Body of pancreas (tissue), 4 donors: ENCODE measurements around the gene DEDD. TPM values are rescaled to one million over a fixed set of nuclear protein-coding genes. Genes with fewer than 3 reads are reported as not detected.
A peak's percentile ranks its signal among the peaks of the same experiment; 100 is the strongest.

Experiments used
- ATAC-seq: fragments of 150-250 bp; one replicate; pipeline ENCODE4 v1.9.1; 2016
- DNase-seq, 4 donors: peaks; one replicate each; pipeline ENCODE4 v3.0.0-alpha.2; 2019
- H3K27ac ChIP-seq, 4 donors: fragments of 200-600 bp; sonication (generic); 1 replicate in 3 of 4; 2 replicates in 1 of 4; pipeline versions ENCODE4 v1.5.1 to v1.6.1; 2016 to 2019; ENCODE audit warnings: mild to moderate bottlenecking in 1 of 4, mixed read lengths in 1 of 4, moderate library complexity in 1 of 4
- H3K27me3 ChIP-seq, 2 donors: fragments of 200-600 bp; sonication (generic); one replicate each; pipeline ENCODE4 v1.6.0; 2016; ENCODE audit warnings: mild to moderate bottlenecking in 1 of 2
- H3K36me3 ChIP-seq, 2 donors: fragments of 200-600 bp; sonication (generic); replicated peaks in 1 of 2; 2 replicates each; pipeline ENCODE4 v1.5.1; 2016; ENCODE audit warnings: low read depth in 2 of 2; ENCODE audit not compliant: insufficient read depth in 1 of 2
- H3K4me1 ChIP-seq: fragments of 200-600 bp; sonication (generic); one replicate; pipeline ENCODE4 v1.6.0; 2016
- H3K4me3 ChIP-seq, 2 donors: fragments of 200-600 bp; sonication (generic); 1 replicate in 1 of 2; 2 replicates in 1 of 2; pipeline ENCODE4 v1.5.1; 2016 to 2019
- H3K9me3 ChIP-seq, 3 donors: fragments of 200-600 bp; sonication (generic); 1 replicate in 2 of 3; 2 replicates in 1 of 3; pipeline ENCODE4 v1.5.1; 2016
- POLR2A ChIP-seq, 3 donors: fragments of 450-650 bp; IDR thresholded peaks; one replicate each; pipeline ENCODE4 v1.6.1; 2016; ENCODE audit warnings: antibody characterized with exemption in 3 of 3, mild to moderate bottlenecking in 2 of 3
- WGBS, 2 donors: methylation state at CpG; one replicate each; pipeline ENCODE4 v1.1.5; 2017; 5-methylcytosine and 5-hydroxymethylcytosine counted together
- intact Hi-C: fragments of 100-400 bp; cut with DNase I; formaldehyde crosslinking; loops from one replicate; pipeline ENCODE4 v1.15.1; 2023
- total RNA-seq, 2 donors: library from RNA; depleted of rRNA; stranded (reverse); fragments of >200 nt; gene quantifications; one replicate each; pipeline ENCODE4 v1.1.0, GENCODE V29; 2016
- TF ChIP-seq, protein P1 (sequence below), 7 experiments: fragments of 450-650 bp in 4 of 7; fragments of 200-600 bp in 3 of 7; sonication (generic) in 3 of 7; IDR thresholded peaks; one replicate each; pipeline ENCODE4 v1.5.1; 2016 to 2019; ENCODE audit warnings: antibody characterized with exemption in 7 of 7

Gene DEDD
- total RNA-seq, 2 donors from 2014 or later, result 12.9 to 15.8 TPM

DNA sequence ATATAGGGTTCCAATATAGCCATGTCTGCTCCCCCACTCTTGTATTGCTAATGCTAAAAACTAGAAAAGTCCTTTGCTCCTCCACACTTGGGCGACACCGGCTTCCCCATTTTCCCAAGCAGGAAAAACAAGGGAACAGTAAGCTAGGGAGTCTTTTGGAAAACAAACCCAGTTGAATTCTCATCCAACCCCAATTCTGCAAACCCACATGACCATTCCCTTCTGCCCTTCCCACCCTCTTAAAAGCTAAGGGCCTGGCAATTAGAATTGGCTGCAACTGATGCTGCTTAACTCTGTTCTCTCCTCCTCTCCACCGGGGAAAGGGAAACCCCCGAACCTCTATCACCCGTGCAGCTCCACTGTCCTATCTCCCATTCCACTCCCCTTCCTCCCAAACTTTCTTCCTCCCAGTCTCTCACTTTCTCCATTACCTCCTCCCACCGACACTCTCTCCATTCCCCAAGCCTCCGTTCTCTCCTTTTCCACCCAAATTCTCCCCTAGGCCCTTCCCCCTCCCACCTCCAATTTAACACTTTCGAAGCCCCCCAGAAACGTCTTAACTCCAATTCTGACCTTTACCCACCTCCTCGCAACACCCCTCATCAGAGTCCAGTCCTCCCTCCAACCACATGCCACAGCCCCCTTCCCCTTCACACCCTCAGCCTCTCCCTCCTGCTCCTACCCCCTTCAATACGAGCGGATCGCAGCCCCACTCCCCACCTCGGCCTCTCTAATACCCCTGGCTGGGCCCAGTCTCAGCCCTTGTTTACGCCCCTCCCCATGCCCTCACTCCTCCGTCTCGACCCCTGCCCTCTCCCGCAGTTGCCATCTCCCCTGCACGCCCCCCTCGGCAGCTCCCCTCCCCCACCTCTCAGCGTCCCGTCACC lies 701 bp downstream of the DEDD start:
- Histone ChIP-seq H3K4me1 (peaks cover 42% of the 10 kb centered on the region), H3K4me3 (peak overlapping the region; percentile 66 to 91), H3K9me3 (no peaks in the 10 kb centered on the region), H3K27me3 (no peaks in the 10 kb centered on the region), H3K27ac (peak overlapping the region; percentile 88 to 95 (median 91)), H3K36me3 (peaks cover 0 to 1% of the 10 kb centered on the region in 2 donors)
- no peak for TF ChIP-seq POLR2A (IDR thresholded peaks at IDR 0.05)
- TF ChIP-seq, protein P1, sequence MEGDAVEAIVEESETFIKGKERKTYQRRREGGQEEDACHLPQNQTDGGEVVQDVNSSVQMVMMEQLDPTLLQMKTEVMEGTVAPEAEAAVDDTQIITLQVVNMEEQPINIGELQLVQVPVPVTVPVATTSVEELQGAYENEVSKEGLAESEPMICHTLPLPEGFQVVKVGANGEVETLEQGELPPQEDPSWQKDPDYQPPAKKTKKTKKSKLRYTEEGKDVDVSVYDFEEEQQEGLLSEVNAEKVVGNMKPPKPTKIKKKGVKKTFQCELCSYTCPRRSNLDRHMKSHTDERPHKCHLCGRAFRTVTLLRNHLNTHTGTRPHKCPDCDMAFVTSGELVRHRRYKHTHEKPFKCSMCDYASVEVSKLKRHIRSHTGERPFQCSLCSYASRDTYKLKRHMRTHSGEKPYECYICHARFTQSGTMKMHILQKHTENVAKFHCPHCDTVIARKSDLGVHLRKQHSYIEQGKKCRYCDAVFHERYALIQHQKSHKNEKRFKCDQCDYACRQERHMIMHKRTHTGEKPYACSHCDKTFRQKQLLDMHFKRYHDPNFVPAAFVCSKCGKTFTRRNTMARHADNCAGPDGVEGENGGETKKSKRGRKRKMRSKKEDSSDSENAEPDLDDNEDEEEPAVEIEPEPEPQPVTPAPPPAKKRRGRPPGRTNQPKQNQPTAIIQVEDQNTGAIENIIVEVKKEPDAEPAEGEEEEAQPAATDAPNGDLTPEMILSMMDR (IDR thresholded peaks at IDR 0.05), result no peak
- no peak for ATAC-seq
- intact Hi-C loops, result no loop called here
- 1 to 3% methylated on average over 20 to 22 of the region's 22 CpGs for WGBS, 2 donors
- DNase-seq, result no peak

DNA sequence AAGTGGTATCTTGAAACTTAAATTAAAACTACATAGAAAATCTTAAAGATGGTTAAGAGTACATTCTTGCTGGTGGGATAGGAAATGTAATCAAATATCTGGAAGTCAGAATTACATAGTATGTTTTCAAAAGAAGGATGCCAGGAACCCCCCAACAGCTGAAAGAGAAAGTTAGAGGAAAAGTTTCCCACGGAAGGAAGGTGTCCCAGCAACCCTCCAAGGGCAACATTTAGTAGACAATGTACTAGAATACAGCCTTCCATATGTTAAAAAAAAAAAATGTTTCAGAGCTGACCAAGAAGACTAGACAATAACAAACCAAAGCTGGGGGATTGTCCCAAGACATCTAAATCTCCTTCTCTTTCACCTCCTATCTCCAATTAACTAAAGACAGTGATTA lies 2.2 kb downstream of the DEDD start:
- H3K27ac ChIP-seq, result no peak overlapping the region
- ATAC-seq (no peak), DNase-seq (no peak)
- intact Hi-C loops, result no loop called here
- no peaks in the 10 kb centered on the region for H3K9me3 ChIP-seq
- peaks cover 42% of the 10 kb centered on the region for H3K4me1 ChIP-seq
- TF ChIP-seq, protein P1 (IDR thresholded peaks at IDR 0.05), result no peak
- no peak for TF ChIP-seq POLR2A (IDR thresholded peaks at IDR 0.05)
- H3K4me3 ChIP-seq, result no peak overlapping the region
- H3K27me3 ChIP-seq, result no peaks in the 10 kb centered on the region
- H3K36me3 ChIP-seq, result peaks cover 0 to 3% of the 10 kb centered on the region in 2 donors
- WGBS, 2 donors, result 38 to 54% methylated on average over 1 of the region's 1 CpG

DNA sequence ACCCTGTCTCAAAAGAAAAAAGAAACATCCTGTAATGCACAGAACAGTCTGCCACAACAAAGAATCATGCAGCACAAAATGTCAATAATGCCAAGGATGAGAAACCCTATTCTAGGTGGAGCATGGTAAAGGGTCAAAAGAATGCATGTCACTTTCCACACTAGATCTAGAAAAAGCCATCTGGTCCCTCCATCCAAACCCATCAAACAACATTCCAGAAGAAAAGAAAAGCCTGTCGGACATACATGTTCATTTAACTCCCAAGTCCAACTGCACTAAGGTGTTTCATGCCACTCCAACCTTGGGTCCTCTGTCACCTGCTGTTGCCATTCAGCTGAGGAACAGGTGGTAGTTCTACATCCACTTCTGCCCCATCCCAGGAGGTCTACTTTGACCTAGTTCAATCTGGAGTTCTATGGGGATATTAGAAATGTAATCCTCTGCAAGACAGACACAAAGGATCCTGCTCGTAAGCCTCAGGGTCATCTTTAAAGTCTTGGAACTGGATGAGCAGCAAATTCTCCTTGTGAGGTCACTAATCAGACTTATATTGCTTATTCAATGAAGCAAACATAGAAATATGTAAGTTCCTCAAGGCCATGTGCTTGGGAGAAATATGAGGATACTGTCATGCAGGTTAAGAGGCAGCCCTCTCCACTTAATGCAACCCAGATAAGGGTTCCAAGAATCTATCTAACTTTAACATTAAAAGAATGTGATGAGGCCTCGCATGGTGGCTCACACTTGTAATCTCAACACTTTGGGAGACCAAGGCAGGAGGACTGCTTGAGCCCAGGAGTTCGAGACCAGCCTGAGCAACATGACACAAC lies 3.7 kb downstream of the DEDD start:
- H3K27ac ChIP-seq, result no peak overlapping the region

DNA sequence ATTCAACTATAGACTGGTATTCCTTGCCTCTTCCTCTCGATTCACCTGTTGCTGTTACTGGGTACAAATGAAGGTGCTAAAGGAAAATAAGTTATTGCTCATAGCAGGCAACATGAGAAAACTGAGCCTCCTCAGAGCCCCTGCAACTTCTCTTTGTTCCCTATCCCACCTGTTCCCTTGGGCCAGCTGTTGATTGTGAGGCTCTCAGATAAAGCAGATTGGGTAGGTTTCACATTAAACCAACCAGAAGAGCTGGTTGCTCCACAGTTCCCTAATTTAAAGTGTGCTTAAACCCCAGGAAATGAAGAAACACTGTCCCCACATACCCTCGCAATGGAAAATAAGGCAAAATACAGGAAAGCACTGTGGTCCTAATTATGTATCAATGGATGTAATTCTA lies 4.8 kb downstream of the DEDD start:
- DNase-seq (no peak), ATAC-seq (no peak)
- Histone ChIP-seq H3K4me1 (peaks cover 26% of the 10 kb centered on the region), H3K36me3 (peaks cover 0 to 18% of the 10 kb centered on the region in 2 donors), H3K9me3 (no peaks in the 10 kb centered on the region), H3K4me3 (no peak overlapping the region), H3K27me3 (no peaks in the 10 kb centered on the region), H3K27ac (no peak overlapping the region)
- intact Hi-C loops, result no loop called here
- TF ChIP-seq POLR2A (IDR thresholded peaks at IDR 0.05), result no peak
- TF ChIP-seq, protein P1 (IDR thresholded peaks at IDR 0.05), result no peak
- 76 to 92% methylated on average over 2 of the region's 2 CpGs for WGBS, 2 donors

More for the DNA sequence above, 3.7 kb downstream of the DEDD start:
- no peaks in the 10 kb centered on the region for H3K27me3 ChIP-seq
- TF ChIP-seq POLR2A (IDR thresholded peaks at IDR 0.05), result no peak
- TF ChIP-seq, protein P1 (IDR thresholded peaks at IDR 0.05), result no peak
- H3K4me3 ChIP-seq, result no peak overlapping the region
- peaks cover 31% of the 10 kb centered on the region for H3K4me1 ChIP-seq
- no peaks in the 10 kb centered on the region for H3K9me3 ChIP-seq
- ATAC-seq, result no peak
- peaks cover 0 to 11% of the 10 kb centered on the region in 2 donors for H3K36me3 ChIP-seq
- no peak for DNase-seq
- 90 to 91% methylated on average over 4 of the region's 4 CpGs for WGBS, 2 donors
- intact Hi-C loops, result no loop called here
